ENCODE data around the gene PPP1R13L. TPM values are rescaled to one million over a fixed set of nuclear protein-coding genes. Genes with fewer than 3 reads are reported as not detected.

Gene PPP1R13L
- total RNA-seq, 4 donors from 2014 or later = 0.51 to 30.2 (median 3.0) TPM

- Histone ChIP-seq H3K27ac (no peak overlapping the region), H3K4me1 (no peaks in the 10 kb centered on the region), H3K27me3 (no peaks in the 10 kb centered on the region), H3K9me3 (no peaks in the 10 kb centered on the region), H3K36me3 (no peaks in the 10 kb centered on the region), H3K4me3 (no peak overlapping the region)
- TF ChIP-seq POLR2A (IDR thresholded peaks at IDR 0.05) (no peak), CTCF (IDR thresholded peaks at IDR 0.05) (no peak)
- no peak for DNase-seq
- intact Hi-C loops (cut with DNase I; ENCODE audit: low total_unique reads) = no loop called here
These were observed 44.0 kb upstream of the PPP1R13L start for GRCh38 chr19:45448887-45449299.

DNA sequence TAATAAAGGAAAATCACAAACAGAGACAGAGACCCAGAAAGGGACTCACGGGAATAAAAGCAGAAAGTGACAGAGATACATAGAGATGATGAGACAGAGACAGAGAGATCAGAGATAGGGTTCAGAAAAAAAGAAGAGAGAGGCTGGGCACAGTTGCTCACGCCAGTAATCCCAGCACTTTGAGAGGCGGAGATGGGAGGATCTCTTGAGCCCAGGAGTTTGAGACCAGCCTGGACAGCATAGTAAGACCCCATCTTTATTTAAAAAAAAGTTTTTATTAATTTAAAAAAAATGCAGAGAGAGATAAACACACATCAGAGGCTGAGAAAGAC is 43.5 kb upstream of the PPP1R13L start:
- no peaks in the 10 kb centered on the region for H3K36me3 ChIP-seq
- intact Hi-C loops (cut with DNase I; ENCODE audit: low total_unique reads) = no loop called here
- H3K27me3 ChIP-seq = no peaks in the 10 kb centered on the region
- TF ChIP-seq CTCF (IDR thresholded peaks at IDR 0.05) = no peak
- no peaks in the 10 kb centered on the region for H3K9me3 ChIP-seq
- H3K27ac ChIP-seq = no peak overlapping the region
- H3K4me3 ChIP-seq = no peak overlapping the region
- no peaks in the 10 kb centered on the region for H3K4me1 ChIP-seq
- DNase-seq = no peak

DNA sequence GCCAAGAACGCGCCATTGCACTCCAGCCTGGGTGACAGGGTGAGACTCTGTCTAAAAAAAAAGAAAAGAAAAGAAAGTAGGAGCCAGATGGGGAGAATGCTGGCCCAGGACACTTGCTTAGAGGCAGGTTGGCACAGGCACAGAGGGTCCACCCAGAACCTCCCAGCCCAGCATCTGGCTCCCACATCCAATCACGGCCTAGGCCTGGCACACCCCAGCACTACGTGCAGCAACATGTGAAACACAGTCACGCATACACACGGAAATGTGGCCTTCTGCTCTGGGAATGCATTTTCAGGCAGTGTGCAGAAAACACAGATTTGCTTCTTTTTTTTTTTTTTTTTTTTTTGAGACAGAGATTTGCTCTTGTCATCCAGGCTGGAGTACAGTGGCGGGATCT is 42.1 kb upstream of the PPP1R13L start:
- H3K4me3 ChIP-seq = no peak overlapping the region
- H3K4me1 ChIP-seq = peaks cover 0 to 6% of the 10 kb centered on the region in 2 donors
- TF ChIP-seq CTCF (IDR thresholded peaks at IDR 0.05) = no peak
- no peak for TF ChIP-seq POLR2A (IDR thresholded peaks at IDR 0.05)
- no peaks in the 10 kb centered on the region for H3K27me3 ChIP-seq
- H3K9me3 ChIP-seq = no peaks in the 10 kb centered on the region
- H3K36me3 ChIP-seq = no peaks in the 10 kb centered on the region
- no peak for DNase-seq
- H3K27ac ChIP-seq = no peak overlapping the region
- intact Hi-C loops (cut with DNase I; ENCODE audit: low total_unique reads) = no loop called here

- Histone ChIP-seq H3K4me1 (peaks cover 0 to 6% of the 10 kb centered on the region in 2 donors), H3K36me3 (no peaks in the 10 kb centered on the region), H3K9me3 (no peaks in the 10 kb centered on the region), H3K27ac (no peak overlapping the region), H3K27me3 (no peaks in the 10 kb centered on the region), H3K4me3 (no peak overlapping the region)
- intact Hi-C loops (cut with DNase I; ENCODE audit: low total_unique reads) = no loop called here
- DNase-seq = no peak
- no peak for TF ChIP-seq CTCF (IDR thresholded peaks at IDR 0.05)
- TF ChIP-seq POLR2A (IDR thresholded peaks at IDR 0.05) = no peak
These were observed 41.4 kb upstream of the PPP1R13L start for GRCh38 chr19:45446295-45446694.

GRCh38 chr19:45445139-45445538 is 40.3 kb upstream of the PPP1R13L start:
- Histone ChIP-seq H3K27me3 (no peaks in the 10 kb centered on the region), H3K9me3 (no peaks in the 10 kb centered on the region), H3K36me3 (no peaks in the 10 kb centered on the region), H3K4me3 (no peak overlapping the region), H3K27ac (peak overlapping the region; percentile 90 to 92), H3K4me1 (peaks cover 0 to 6% of the 10 kb centered on the region in 2 donors)
- TF ChIP-seq POLR2A (IDR thresholded peaks at IDR 0.05) = no peak
- no peak for TF ChIP-seq CTCF (IDR thresholded peaks at IDR 0.05)
- intact Hi-C loops (cut with DNase I; ENCODE audit: low total_unique reads) = no loop called here
- DNase-seq = no peak

Measured in uterus (tissue), 4 donors.